OCI-LY7 (cell line): ENCODE data around the gene PTPN13.

Source experiments
- EZH2phosphoT487 ChIP-seq: fragments of 200-600 bp; sonication (generic); IDR thresholded peaks from 2 replicates; pipeline ENCODE4 v1.6.1; 2018; ENCODE audit warnings: low read depth, borderline replicate concordance, mild to moderate bottlenecking, mixed run types, antibody characterized with exemption, low read length, moderate library complexity, mixed read lengths
- TF ChIP-seq, protein P1 (sequence below): fragments of 200-600 bp; sonication (generic); conservative IDR thresholded peaks from 2 replicates; pipeline ENCODE4 v1.5.1; 2014; ENCODE audit warnings: mild to moderate bottlenecking, antibody characterized with exemption, low read length, moderate library complexity, mixed read lengths

DNA sequence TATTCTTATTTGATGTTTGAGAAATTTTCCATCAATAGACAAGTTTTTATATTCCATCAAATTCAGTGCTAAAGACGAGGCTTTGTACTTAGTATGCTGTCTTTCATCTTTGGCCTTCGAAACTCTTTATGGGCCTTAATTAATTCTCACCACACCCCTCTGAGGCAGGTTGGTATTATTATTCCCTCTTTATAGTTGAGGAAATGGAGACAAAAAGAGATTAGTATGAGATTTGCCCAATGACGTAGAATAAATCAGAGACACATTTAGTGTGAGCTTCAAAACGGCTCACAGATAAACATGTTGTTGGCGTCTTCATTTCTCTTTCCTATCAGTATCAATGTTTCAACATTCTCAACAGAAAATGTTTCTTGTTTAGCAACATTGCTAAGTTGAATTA, 35.9 kb upstream of the PTPN13 start:
- TF ChIP-seq, protein P1, sequence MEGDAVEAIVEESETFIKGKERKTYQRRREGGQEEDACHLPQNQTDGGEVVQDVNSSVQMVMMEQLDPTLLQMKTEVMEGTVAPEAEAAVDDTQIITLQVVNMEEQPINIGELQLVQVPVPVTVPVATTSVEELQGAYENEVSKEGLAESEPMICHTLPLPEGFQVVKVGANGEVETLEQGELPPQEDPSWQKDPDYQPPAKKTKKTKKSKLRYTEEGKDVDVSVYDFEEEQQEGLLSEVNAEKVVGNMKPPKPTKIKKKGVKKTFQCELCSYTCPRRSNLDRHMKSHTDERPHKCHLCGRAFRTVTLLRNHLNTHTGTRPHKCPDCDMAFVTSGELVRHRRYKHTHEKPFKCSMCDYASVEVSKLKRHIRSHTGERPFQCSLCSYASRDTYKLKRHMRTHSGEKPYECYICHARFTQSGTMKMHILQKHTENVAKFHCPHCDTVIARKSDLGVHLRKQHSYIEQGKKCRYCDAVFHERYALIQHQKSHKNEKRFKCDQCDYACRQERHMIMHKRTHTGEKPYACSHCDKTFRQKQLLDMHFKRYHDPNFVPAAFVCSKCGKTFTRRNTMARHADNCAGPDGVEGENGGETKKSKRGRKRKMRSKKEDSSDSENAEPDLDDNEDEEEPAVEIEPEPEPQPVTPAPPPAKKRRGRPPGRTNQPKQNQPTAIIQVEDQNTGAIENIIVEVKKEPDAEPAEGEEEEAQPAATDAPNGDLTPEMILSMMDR = no peak
- no peak for TF ChIP-seq EZH2phosphoT487
